Esophagus muscularis mucosa (tissue), 4 donors: ENCODE results near the gene ITPKB.

Experiments used
- EP300 ChIP-seq: sonication (generic); formaldehyde crosslinking; IDR thresholded peaks from one replicate; pipeline ENCODE4 v1.6.1; 2017; ENCODE audit warnings: antibody characterized with exemption
- POLR2AphosphoS5 ChIP-seq, 2 donors: sonication (generic); formaldehyde crosslinking; IDR thresholded peaks; one replicate each; pipeline ENCODE4 v1.6.1; 2017; ENCODE audit warnings: antibody characterized with exemption in 2 of 2
- TF ChIP-seq, protein P1 (sequence below), 3 experiments: fragments of 200-600 bp in 2 of 3; fragments of 450-650 bp in 1 of 3; sonication (generic) in 2 of 3; IDR thresholded peaks; one replicate each; pipeline ENCODE4 v1.5.1; 2017 to 2019; ENCODE audit warnings: antibody characterized with exemption in 3 of 3, mild to moderate bottlenecking in 2 of 3, moderate library complexity in 1 of 3

DNA sequence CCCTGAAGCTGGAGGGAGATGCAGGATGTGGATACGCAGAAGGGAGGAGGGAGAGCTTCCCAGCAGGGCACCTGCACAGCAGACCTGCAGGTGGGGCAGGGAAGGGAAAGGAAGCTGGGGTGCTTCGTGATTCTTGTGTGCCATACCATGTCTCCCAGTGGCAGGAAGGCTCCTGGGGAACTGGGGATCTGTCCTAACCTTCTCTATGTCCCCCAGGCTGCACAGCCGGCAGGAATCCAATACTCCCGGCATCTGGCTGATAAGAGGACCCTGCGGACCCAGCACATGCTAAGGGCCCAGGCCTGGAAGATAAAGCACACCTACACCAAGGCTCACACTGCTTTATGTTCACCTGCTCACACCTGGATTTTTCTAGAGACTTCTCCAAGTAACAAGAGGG lies 79.4 kb downstream of the ITPKB start:
- TF ChIP-seq, protein P1, sequence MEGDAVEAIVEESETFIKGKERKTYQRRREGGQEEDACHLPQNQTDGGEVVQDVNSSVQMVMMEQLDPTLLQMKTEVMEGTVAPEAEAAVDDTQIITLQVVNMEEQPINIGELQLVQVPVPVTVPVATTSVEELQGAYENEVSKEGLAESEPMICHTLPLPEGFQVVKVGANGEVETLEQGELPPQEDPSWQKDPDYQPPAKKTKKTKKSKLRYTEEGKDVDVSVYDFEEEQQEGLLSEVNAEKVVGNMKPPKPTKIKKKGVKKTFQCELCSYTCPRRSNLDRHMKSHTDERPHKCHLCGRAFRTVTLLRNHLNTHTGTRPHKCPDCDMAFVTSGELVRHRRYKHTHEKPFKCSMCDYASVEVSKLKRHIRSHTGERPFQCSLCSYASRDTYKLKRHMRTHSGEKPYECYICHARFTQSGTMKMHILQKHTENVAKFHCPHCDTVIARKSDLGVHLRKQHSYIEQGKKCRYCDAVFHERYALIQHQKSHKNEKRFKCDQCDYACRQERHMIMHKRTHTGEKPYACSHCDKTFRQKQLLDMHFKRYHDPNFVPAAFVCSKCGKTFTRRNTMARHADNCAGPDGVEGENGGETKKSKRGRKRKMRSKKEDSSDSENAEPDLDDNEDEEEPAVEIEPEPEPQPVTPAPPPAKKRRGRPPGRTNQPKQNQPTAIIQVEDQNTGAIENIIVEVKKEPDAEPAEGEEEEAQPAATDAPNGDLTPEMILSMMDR (IDR thresholded peaks at IDR 0.05), result no peak
- TF ChIP-seq EP300, result no peak
- TF ChIP-seq POLR2AphosphoS5 (IDR thresholded peaks at IDR 0.05), result no peak
